WTC11 (cell line): ENCODE results near the gene LCA5L. TPM values are rescaled to one million over a fixed set of nuclear protein-coding genes. Genes with fewer than 3 reads are reported as not detected.

Source experiments
- ATAC-seq: fragments of 200-7000 bp; cut with Tn5 transposase; 2 replicates; pipeline ENCODE4 v1.10.0; 2021; ENCODE audit warnings: mild to moderate bottlenecking, moderate library complexity
- CTCF ChIA-PET: fragments of 300-600 bp; sonication (Branson Sonifier 250); formaldehyde crosslinking; loops from one replicate; lab custom pipeline; 2021; ENCODE audit warnings: antibody characterized with exemption; lab: Charles Lee
- POLR2A ChIA-PET: fragments of 350-600 bp; sonication (Branson Sonifier 250); formaldehyde crosslinking; loops from one replicate; lab custom pipeline; 2021; ENCODE audit warnings: antibody characterized with exemption; lab: Charles Lee
- DNase-seq: peaks from one replicate; pipeline ENCODE4 v3.0.0; 2021; ENCODE audit warnings: low spot score
- H3K27ac Mint-ChIP-seq: 2 replicates; pipeline ENCODE4 v1.8.0; 2021; ENCODE audit warnings: mixed read lengths
- H3K27me3 Mint-ChIP-seq: 2 replicates; pipeline ENCODE4 v1.8.0; 2021; ENCODE audit warnings: low read depth, mild to moderate bottlenecking, moderate library complexity, mixed read lengths
- H3K36me3 Mint-ChIP-seq: 2 replicates; pipeline ENCODE4 v1.8.0; 2021; ENCODE audit warnings: mixed read lengths
- H3K4me1 Mint-ChIP-seq: 2 replicates; pipeline ENCODE4 v1.8.0; 2022; ENCODE audit warnings: mixed read lengths
- H3K4me3 Mint-ChIP-seq: 2 replicates; pipeline ENCODE4 v1.8.0; 2021; ENCODE audit warnings: mild to moderate bottlenecking, moderate library complexity, mixed read lengths
- H3K9me3 Mint-ChIP-seq: 2 replicates; pipeline ENCODE4 v1.8.0; 2021; ENCODE audit warnings: mixed read lengths
- ARID4B ChIP-seq: sonication (generic); formaldehyde crosslinking; IDR thresholded peaks from 2 replicates; pipeline ENCODE4 v1.8.0; 2023; ENCODE audit warnings: missing genetic modification reagents, mild to moderate bottlenecking, borderline replicate concordance
- ATF1 ChIP-seq: sonication (generic); formaldehyde crosslinking; IDR thresholded peaks from 2 replicates; pipeline ENCODE4 v1.8.1; 2023; ENCODE audit warnings: mild to moderate bottlenecking, moderate library complexity, missing genetic modification reagents
- CBFB ChIP-seq: sonication (generic); formaldehyde crosslinking; IDR thresholded peaks from 2 replicates; pipeline ENCODE4 v1.8.1; 2022; ENCODE audit warnings: mild to moderate bottlenecking, low read depth, missing genetic modification reagents
- CREB1 ChIP-seq: sonication (generic); formaldehyde crosslinking; IDR thresholded peaks from 2 replicates; pipeline ENCODE4 v1.8.0; 2023; ENCODE audit warnings: mild to moderate bottlenecking, missing genetic modification reagents
- CREM ChIP-seq: sonication (generic); formaldehyde crosslinking; IDR thresholded peaks from 2 replicates; pipeline ENCODE4 v1.8.1; 2022; ENCODE audit warnings: mild to moderate bottlenecking, missing genetic modification reagents, moderate library complexity
- E2F1 ChIP-seq: sonication (generic); formaldehyde crosslinking; IDR thresholded peaks from 2 replicates; pipeline ENCODE4 v1.8.0; 2022; ENCODE audit warnings: mild to moderate bottlenecking, missing genetic modification reagents
- E2F5 ChIP-seq: sonication (generic); formaldehyde crosslinking; IDR thresholded peaks from 2 replicates; pipeline ENCODE4 v1.8.1; 2022; ENCODE audit warnings: mild to moderate bottlenecking, moderate library complexity, missing genetic modification reagents
- EMX1 ChIP-seq: fragments of 250-450 bp; sonication (Bioruptor Pico); IDR thresholded peaks from 2 replicates; pipeline ENCODE4 v1.8.0; 2021; ENCODE audit warnings: mild to moderate bottlenecking
- FOXJ3 ChIP-seq: sonication (generic); formaldehyde crosslinking; IDR thresholded peaks from 2 replicates; pipeline ENCODE4 v1.9.0; 2021; ENCODE audit warnings: missing genetic modification reagents, mild to moderate bottlenecking, borderline replicate concordance
- FOXK1 ChIP-seq: sonication (generic); formaldehyde crosslinking; IDR thresholded peaks from 2 replicates; pipeline ENCODE4 v1.8.0; 2022; ENCODE audit warnings: mild to moderate bottlenecking, moderate library complexity, missing genetic modification reagents
- GRHL2 ChIP-seq: fragments of 250-450 bp; sonication (Bioruptor Pico); IDR thresholded peaks from 2 replicates; pipeline ENCODE4 v1.8.0; 2022; ENCODE audit warnings: mild to moderate bottlenecking, moderate library complexity; ENCODE audit not compliant: insufficient replicate concordance, severe bottlenecking
- IRF1 ChIP-seq: sonication (generic); formaldehyde crosslinking; IDR thresholded peaks from 2 replicates; pipeline ENCODE4 v1.8.0; 2023; ENCODE audit warnings: missing genetic modification reagents
- MAX ChIP-seq: sonication (generic); formaldehyde crosslinking; IDR thresholded peaks from 2 replicates; pipeline ENCODE4 v1.8.0; 2022; ENCODE audit warnings: mild to moderate bottlenecking, missing genetic modification reagents
- NFATC4 ChIP-seq: fragments of 250-450 bp; sonication (Bioruptor Pico); IDR thresholded peaks from 2 replicates; pipeline ENCODE4 v1.9.0; 2021; ENCODE audit warnings: mild to moderate bottlenecking
- NR3C1 ChIP-seq: sonication (generic); formaldehyde crosslinking; conservative IDR thresholded peaks from 2 replicates; pipeline ENCODE4 v1.8.1; 2023; ENCODE audit warnings: low read depth, mild to moderate bottlenecking, missing genetic modification reagents
- TCF7 ChIP-seq: sonication (generic); formaldehyde crosslinking; IDR thresholded peaks from 2 replicates; pipeline ENCODE4 v1.8.0; 2022; ENCODE audit warnings: mild to moderate bottlenecking, low read depth, missing genetic modification reagents, moderate library complexity
- ZMAT4 ChIP-seq: fragments of 250-450 bp; sonication (Bioruptor Pico); IDR thresholded peaks from 2 replicates; pipeline ENCODE4 v1.9.0; 2021; ENCODE audit warnings: mild to moderate bottlenecking
- ZNF263 ChIP-seq: sonication (generic); formaldehyde crosslinking; IDR thresholded peaks from 2 replicates; pipeline ENCODE4 v1.8.1; 2022; ENCODE audit warnings: low read depth, mild to moderate bottlenecking, moderate library complexity, missing genetic modification reagents
- ZNF423 ChIP-seq: fragments of 250-450 bp; sonication (Bioruptor Pico); IDR thresholded peaks from 2 replicates; pipeline ENCODE4 v2.1.2; 2022; ENCODE audit warnings: mild to moderate bottlenecking, moderate library complexity
- ZNF512 ChIP-seq: sonication (generic); formaldehyde crosslinking; IDR thresholded peaks from 2 replicates; pipeline ENCODE4 v1.8.1; 2022; ENCODE audit warnings: missing genetic modification reagents, borderline replicate concordance
- ZSCAN18 ChIP-seq: fragments of 250-450 bp; sonication (Bioruptor Pico); IDR thresholded peaks from 2 replicates; pipeline ENCODE4 v2.1.2; 2022; ENCODE audit warnings: mild to moderate bottlenecking, moderate library complexity
- total RNA-seq: library from RNA; stranded (reverse); gene quantifications from 3 replicates; pipeline ENCODE4 v1.2.3, GENCODE V29; 2021

Gene LCA5L
- total RNA-seq, 1 experiment from 2014 or later: 1.0 TPM

GRCh38 chr21:39456665-39457064, 11.1 kb upstream of the LCA5L start:
- no peaks in the 10 kb centered on the region for H3K36me3 Mint-ChIP-seq
- no peaks in the 10 kb centered on the region for H3K9me3 Mint-ChIP-seq
- CTCF ChIA-PET: no interaction called here
- no peak for TF ChIP-seq CREM (CRISPR knock-in tag)
- no peak for TF ChIP-seq ARID4B (CRISPR knock-in tag)
- no peak for TF ChIP-seq FOXK1 (CRISPR knock-in tag)
- TF ChIP-seq CBFB (CRISPR knock-in tag): no peak
- no peak for TF ChIP-seq ZNF512
- TF ChIP-seq MAX (CRISPR knock-in tag): no peak
- no peak for TF ChIP-seq GRHL2
- no peak for TF ChIP-seq CREB1 (CRISPR knock-in tag)
- TF ChIP-seq ZNF423 (CRISPR knock-in tag): no peak
- TF ChIP-seq ZMAT4 (CRISPR knock-in tag): no peak
- no peak for TF ChIP-seq TCF7 (CRISPR knock-in tag)
- TF ChIP-seq FOXJ3 (CRISPR knock-in tag): no peak
- no peak for TF ChIP-seq E2F1
- TF ChIP-seq IRF1: no peak
- no peaks in the 10 kb centered on the region for H3K27me3 Mint-ChIP-seq
- ATAC-seq: peak; percentile 49
- peaks cover 11% of the 10 kb centered on the region for H3K4me1 Mint-ChIP-seq
- no peak overlapping the region for H3K4me3 Mint-ChIP-seq
- H3K27ac Mint-ChIP-seq: no peak overlapping the region
- POLR2A ChIA-PET: no interaction called here
- no peak for DNase-seq

GRCh38 chr21:39454949-39455668, 9.5 kb upstream of the LCA5L start:
- H3K27ac Mint-ChIP-seq: no peak overlapping the region
- no peaks in the 10 kb centered on the region for H3K36me3 Mint-ChIP-seq
- DNase-seq (no peak), ATAC-seq (no peak)
- H3K4me1 Mint-ChIP-seq: peaks cover 25% of the 10 kb centered on the region
- ChIA-PET CTCF (interaction anchor here (1.1 kb wide), 1 partner anchor 17 kb away, joined by 3 read pairs; no protein-coding TSS in a partner anchor), POLR2A (no interaction called here)
- TF ChIP-seq NFATC4 (CRISPR knock-in tag) (no peak), CREB1 (CRISPR knock-in tag) (no peak), ZNF263 (CRISPR knock-in tag) (no peak), ATF1 (no peak), E2F5 (no peak), EMX1 (CRISPR knock-in tag) (no peak), ZSCAN18 (no peak), FOXK1 (CRISPR knock-in tag) (no peak), NR3C1 (no peak), GRHL2 (no peak)
- no peaks in the 10 kb centered on the region for H3K27me3 Mint-ChIP-seq
- H3K4me3 Mint-ChIP-seq: no peak overlapping the region
- H3K9me3 Mint-ChIP-seq: no peaks in the 10 kb centered on the region
